GM18502 (cell line): Measurements from ENCODE around the gene NEURL1B.

Experiments used
- ATAC-seq: cut with Tn5 transposase; IDR thresholded peaks from one replicate; pipeline ENCODE4 v1.9.1; 2021; ENCODE audit warnings: mild to moderate bottlenecking; ENCODE audit not compliant: unreplicated experiment, poor library complexity

Gene NEURL1B

DNA sequence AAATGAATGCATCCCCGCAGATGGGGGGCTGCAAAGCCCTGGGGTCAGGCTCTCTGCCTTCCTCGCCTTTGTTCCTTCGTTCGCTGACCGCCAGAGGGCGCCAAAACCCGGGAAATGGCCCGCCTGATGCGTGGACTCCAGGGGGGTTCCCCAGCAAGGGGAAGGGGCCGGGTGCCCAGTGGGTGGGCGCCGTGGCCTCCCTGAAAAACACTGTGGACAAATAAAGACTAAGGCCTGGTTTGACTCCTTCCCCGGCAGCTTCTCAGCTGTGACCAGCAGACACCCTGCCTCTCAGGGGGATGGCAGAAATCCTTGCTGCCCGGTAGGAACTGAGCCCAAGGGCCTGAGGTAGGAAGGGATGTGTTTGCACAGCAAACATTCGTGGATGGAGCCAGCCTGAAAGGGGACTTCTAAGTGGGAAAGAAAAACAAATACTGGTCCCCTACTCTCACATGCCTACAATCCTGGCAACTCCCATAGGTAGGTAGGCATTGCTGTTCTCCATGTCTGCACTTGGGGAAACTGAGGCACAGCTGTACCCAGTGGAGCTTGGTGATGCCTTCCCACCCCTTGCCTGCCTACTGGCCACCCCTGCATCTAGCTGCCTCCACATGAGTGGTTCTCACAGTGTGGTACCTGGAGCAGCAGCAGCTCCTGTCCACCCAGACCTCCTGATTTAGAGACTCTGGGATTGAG, 72.2 kb downstream of the NEURL1B start:
- peak; percentile 58 for ATAC-seq

DNA sequence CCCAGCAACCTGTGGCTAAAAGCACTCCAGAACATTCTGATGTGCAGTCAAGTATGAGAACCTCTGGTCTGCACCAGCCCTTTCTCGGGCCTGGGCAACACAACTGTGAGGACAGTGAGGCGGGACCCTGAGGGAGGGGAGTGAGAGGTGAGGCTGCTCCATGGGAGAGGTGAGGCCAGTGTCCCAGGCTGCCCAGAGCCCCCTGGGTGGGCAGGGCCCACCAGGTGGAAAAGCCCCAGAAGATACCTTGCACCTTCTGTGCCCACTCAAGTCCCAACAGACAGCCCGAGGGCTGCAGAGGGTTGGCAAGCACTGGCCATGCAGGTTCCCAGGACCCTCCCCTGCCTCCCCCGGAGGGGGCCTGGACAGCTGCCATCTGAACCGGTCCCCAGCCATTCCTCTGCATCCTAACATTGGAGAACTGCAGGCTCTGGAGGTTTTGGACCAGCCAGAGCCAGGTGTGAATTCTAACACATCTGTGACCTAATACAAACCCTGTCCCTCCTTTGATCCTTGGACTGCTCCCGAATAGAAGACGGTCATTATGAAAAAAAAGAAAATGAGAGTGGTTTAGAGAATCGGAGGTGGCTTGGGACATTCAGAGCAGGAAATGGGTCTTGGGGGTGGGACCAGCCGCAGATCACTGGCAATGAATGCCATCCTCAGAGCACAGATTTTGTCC, 72.9 kb downstream of the NEURL1B start:
- ATAC-seq = no peak

DNA sequence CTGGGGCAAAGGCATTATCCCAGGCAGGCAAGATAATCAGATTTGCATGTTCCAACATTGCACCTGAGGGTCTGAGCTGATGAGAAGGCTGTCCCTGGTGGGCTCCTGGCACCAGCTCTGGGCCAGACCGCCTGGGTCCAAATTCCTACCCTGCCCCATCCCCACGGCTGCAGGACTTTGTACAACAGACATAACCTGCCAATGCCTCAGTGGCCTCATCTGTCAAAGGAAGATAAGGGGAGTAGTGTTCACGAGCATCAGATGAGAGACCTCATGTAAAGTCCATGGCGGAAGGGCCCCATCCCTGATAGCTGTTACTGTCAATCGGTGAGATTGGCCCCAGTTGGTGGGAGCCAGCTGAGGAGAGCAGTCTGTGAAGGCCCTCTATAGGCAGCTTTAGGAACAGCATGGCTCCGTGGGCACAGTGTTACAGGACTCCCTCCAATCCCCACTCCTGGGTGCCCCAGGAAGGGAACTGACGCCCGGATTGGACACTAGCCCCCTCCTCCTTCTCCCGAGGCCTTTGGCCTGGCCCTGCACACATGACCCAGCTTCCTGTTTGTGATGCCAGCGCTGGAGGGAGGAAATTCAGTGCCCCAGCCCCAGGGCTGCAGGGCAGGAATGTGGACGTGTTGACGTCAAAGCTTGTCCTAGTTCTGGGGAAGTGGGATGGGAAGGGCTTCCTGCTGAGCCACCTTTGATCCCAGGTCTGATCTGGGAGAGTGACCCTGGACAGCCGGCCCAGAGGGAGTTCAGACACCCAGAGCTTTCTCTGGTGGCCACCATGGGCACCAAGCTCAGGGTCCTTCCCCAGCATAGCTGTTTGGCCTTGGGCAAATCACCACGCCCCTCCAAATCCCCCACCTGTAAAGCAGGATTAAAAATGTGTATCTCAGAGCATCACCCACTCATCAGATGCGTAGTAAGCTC, 73.7 kb downstream of the NEURL1B start:
- peak; percentile 62 for ATAC-seq

DNA sequence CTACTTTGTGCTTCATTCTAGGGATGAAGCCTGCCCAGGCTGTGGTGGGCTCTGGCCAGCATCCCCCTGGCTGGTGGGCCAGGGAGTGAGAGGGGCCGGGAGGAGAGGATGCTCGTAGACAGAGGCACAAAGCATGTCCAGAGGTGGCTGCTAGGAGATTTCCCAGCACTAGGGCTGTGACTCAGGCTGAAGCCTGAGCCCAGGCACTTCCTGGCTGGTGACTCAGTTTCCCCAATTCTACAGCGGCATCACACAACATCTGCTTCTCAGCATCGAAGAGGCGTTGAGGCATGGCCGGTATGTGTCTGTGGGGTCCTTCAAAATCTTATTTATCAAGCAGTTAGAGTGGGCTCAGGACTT, 74.3 kb downstream of the NEURL1B start:
- ATAC-seq = no peak

DNA sequence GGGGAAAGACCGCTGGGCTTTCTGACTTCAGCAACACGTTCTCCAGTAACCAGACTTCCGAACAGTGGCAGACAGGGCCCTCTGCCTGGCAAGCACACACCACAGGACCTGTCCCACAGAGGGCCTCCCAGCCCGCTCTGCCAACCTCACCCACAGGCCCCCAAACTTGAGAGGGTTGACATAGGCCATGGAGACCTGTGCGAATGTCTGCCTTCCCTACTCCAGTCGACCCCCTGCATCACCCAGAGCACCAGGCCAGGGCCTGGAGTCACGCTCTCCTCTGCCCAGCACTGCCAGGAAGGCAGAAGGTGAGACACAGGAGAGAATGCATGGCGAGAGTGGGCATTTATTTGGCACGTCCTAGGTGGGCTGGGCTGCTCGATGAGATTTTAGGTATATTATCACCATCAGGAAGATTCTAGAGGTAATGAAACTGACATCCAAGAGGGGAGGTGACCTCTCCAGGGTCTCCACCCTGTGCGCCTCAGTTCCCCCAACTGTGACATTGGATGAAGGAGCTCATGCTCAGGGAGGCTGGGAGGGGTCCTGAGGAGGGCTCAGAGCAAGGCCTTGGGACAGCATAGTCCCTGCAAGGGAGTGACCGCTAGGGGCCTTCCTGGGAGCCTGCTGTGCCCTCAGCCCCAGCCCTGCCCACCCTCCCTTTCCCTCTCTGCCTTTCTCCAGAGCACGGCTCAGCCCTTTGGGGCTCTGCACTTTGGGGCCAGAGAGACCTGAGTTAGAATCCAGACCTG, 75.0 kb downstream of the NEURL1B start:
- no peak for ATAC-seq

DNA sequence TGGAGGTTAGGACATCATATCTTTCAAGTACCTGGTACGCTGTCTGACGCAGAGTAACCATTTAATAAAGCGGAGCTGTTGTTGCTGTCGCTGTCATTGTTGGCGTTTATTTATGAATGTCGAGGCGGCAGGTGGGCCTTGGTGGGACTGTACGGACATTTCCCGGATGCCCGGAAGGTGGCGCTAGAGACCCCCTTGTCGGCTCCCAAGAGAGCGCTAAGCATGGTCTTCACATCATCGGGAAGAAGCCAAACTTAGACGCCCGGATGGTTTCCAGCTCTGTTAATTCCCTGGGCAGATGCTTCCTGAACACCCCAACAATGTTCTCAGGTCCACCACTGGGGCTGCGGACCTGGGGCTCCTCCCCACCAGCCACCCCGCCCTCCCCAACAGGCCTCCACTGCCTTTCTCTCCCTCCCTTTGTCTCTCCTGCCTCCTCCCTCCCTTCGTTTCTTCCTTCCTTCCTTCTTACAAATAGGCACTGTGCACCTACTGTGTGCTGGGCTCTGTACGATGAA, 75.8 kb downstream of the NEURL1B start:
- ATAC-seq = peak; percentile 46

DNA sequence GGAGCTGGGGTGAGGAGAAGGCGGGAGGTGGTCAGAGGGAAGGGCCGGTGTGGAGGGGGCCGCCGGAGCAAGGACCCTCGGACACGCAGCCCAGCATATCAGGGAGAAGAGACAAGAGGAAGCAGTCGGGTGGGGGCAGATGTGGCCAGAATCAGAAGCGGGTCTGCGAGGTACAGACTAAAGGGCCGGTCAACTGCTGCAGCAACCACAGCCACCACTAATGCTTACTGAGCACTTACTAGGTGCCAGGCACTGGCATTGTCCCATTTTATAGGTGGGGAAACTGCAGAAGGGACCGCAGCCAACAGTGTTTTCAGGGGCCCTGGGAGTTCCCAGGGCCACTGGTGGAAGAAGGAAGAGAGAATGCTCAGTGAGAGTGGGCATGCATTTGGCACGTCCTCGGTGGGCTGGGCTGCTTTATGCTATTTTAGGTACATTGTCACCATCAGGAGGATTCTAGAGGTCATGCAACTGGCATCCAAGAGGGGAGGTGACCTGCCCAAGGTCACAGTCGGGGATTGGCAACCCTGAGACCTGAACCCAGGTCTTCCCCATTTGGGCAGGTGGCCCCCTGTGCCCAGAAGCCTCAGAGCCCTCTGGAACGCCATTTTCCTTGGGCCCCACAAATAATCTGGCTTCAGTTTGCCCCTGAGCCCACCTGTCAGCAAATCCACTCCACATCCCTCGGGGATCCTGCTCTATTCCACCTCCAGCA, 76.6 kb downstream of the NEURL1B start:
- no peak for ATAC-seq

DNA sequence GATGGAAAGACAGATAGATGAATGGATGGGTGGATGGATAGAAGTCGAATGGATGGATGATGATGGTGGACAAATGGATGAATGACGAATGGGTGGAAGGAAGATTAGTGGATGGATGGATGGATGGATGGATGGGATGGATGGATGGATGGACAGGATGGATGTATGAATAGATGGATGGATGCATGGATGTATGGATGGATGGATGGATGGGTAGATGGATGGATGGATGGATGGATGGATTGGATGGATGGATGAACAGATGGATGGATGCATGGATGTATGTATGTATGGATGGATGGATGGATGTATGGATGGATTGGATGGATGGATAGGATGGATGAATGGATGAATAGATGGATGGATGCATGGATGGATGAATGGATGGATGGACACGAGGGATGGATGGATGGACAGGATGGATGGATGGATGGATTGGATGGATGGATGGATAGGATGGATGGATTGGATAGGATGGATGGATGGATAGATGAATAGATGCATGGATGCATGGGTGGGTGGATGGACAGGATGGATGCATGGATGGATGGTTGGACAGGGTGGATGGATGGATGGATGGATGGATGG, 77.6 kb downstream of the NEURL1B start:
- ATAC-seq = no peak

DNA sequence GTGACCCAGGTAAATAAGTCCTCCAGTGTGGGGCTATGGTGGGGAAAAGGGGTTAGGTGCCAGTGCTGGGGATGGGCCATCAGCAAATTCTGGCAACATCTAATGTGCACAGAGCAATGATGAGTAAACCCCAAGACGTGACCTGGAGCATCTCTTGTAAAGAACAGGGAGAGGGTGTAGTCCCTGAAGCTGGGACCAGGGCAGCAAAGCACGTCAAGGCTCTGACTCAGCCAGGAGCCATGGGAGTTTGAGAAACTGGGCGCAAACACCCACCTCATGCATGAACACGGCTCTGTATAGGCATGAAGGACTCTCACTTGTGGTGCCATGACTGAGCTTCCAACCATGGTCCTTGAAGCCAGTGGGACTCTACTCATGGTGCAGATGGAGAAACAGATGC, 78.1 kb downstream of the NEURL1B start:
- ATAC-seq = no peak

DNA sequence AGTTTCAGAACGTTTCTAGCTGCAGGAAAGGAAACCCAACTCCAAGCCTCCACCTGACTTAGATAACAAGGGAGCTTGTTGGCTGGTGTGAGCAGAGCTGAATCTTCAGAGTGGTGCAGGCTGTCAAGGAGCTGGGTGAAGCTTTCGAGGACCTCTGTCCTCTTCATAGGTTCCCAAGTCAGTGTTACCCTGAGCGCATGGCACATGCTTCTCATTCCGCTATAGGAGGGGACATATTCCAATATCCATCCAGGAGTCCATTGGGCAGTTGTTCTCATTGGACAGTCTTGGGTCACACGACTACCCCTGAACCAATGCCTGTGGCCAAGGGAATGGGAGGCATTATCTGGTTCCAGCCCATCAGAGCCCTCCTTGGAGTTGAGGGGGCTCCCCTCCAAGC, 79.6 kb downstream of the NEURL1B start:
- ATAC-seq = no peak

DNA sequence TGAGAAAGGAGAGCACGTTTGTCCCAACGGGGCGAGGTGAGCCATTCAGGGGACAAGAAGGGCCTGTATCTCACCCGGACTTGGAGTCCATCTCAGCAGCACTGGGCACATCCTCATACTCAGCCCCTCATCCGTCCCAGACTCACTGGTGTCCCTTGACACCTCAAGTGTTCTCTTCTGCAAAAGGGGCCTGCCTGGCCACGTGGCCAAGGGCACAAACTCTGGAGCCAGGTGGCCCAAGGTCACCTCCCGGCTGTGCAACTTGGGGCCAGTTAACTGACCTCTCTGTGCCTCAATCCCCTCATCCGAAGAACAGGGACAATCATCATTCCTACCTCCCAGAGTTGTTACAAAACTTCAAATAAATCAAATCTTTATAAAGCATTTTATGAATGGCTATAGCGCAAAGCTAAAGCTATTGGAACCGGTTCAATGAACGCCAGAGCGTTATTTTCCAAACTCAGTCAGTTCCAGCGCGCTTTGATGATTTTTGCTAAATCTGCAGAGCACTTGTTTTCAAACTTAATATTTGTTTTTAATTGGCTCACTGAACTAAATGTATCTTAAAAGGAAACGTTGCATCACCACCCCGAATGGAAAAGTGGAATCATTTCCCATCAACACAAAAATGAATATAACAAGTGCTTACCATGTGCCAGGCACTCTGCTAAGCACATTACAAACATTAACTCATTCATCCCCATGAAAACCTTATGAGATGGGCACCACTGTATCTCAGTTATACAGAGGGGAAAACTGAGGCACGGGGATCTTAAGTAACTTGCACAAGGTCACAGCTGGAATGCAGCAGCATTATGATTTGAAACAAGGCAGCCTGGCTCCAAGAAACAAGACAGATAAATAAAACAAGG, 80.6 kb downstream of the NEURL1B start:
- ATAC-seq = no peak

DNA sequence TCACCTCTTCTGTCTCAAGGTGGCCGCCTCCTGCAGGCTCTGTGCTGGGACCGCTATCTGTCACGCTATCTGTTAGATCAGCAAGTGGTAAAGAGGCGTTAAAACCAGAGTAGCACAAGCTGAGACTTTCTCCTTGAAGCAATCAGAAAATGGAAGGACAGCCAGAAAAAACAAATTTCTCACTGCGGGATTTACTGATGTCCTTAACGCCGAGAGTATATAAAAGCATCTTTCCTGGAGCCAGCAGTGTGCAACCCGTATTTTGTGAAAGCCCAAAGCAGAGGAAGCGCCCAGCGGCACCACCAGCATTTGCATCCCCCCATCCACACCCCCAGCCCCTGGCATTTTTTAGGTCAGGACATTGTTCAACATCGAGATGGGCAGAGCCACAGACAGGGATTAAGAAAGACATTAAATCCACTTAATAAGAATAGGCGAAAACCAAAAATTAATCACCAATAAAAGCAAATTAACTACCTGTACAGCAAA, 81.3 kb downstream of the NEURL1B start:
- no peak for ATAC-seq

DNA sequence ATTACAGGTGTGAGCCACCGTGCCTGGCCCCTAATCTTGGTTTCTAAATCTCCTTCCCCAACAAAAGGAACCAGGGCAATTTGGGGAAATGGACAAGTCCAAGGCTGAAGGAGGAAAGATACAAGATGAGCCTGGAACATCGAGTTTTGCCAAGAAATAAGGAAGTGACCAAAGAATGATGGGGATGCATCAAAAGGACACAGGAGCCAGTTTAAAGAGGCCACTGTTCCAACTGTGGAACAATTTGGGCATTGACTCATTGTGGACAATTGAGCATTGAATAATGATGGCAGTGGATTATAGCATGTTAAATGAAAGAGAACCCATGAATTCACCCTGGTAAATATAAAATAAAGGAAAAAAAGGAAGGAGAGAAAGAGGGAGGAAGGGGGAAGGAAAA, 82.4 kb downstream of the NEURL1B start:
- ATAC-seq = no peak

DNA sequence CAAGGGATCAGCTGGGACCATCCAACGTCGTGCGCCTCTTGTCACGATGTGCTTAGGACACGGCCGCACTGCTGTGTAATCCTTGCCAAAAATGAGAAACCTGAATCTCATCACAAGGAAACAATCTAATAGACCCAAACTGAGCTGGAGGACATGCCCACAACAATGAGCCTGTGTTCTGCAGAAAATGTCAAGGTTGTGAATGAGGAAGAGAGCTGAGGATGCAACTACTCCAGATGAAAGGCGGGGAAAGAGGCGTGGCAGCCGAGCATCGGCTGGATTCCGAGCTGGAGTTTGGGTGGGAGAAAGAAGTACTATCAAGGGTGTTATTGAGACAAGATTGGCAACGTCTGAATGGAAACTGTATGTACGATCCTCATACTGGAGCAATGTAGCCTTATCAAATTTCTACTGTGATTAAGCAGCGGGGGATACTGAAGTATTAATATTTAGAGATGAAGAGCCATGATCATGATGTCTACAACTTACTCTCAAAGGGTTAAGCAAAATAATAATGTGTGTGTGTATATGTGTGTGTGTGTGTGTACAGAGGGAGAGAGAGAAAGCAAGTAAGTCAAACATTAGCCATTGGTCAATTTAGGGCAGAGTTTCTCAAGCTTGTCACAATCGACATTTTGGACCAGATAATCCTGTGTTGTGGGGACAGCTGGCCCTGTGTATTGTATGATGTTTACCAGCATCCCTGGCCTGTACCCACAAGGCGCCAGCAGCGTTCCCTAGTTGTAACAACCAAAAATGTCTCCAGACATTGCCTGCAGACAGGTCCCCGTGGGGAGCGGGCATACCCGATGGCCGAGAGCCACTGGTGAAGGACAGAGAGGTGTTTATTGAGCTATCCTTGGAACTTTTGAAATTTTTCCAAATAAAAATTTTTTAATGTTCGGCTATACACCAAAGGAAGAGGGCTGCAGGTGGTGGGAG, 83.5 kb downstream of the NEURL1B start:
- ATAC-seq = no peak

DNA sequence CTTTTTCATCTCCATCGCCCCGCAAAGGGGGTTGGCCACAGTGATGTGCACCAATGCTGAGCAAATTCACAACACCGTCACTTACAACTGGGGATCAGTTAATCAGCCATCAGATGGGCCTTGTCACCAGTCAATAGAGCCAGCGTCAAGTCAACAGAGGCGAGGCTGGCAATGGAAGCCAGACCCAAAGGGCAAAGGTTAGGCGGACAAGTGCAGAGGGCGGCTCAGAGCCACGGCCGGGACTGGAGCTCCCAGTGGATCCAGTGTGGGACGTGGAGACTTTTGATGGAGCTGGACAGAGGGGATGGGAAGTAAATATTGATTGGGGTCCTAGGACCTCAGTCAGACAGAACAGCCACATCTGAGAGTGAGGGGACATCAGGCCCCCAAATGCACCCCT, 84.2 kb downstream of the NEURL1B start:
- no peak for ATAC-seq

DNA sequence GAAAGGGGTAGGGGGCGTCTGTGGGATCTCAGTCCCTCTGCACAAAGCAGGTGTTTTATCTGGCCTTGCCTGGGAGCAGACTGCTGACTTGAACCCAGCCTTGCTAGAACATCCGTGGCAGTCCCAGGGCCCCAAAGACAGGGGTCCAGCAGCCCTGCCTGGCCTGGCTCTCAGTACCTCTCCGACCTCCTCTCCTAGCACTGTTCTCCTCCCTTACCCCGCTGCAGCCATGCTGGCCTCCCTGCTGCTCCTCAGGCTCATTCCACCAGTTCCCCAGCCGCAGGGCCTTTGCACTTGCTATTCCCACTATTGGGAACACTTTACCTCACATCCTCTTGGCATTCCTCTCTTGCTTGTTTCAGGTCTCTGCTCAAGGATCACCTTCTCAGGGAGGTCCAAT, 84.7 kb downstream of the NEURL1B start:
- no peak for ATAC-seq

DNA sequence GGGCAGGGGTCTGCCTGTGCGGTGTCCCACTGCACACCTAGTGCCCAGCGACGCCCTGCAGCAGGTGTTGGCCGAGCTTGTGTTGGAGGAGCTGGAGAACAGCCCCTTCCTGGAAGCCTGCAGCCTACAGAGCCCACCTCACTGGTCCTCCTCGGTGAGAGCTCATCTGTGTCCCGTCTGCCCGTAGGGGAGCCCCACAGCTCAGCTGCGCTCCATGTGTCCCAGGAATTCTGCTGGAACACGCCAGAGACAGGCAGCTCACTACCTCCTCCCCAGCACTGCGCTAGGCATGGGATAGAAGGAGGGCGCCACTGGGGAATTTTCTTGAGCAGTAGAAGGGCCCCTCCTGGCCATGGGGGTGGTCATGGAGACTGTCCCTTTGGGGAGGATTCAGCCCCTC, 85.9 kb downstream of the NEURL1B start:
- ATAC-seq = no peak
